Fibroblast of villous mesenchyme (primary cell): ENCODE results near the gene NDUFA11. TPM values are rescaled to one million over a fixed set of nuclear protein-coding genes. Genes with fewer than 3 reads are reported as not detected.

Source experiments
- DNase-seq: peaks from one replicate; pipeline ENCODE4 v3.0.0-alpha.2; 2010; ENCODE audit warnings: low read depth
- H3K4me3 ChIP-seq: 2 replicates; pipeline ENCODE4 v1.5.1; 2011; ENCODE audit warnings: low read depth, mild to moderate bottlenecking, low read length
- CTCF ChIP-seq: IDR thresholded peaks from 2 replicates; pipeline ENCODE4 v1.5.1; 2012; ENCODE audit warnings: low read depth, mild to moderate bottlenecking, low read length; ENCODE audit not compliant: insufficient read depth
- total RNA-seq: library from RNA; depleted of rRNA; stranded (reverse); fragments of >200 nt; gene quantifications from 2 replicates; pipeline ENCODE4 v1.2.3, GENCODE V29; 2012

The NDUFA11 gene
- total RNA-seq, 1 donor, result 257 TPM

GRCh38 chr19:5948752-5949564 lies 45.4 kb upstream of the NDUFA11 start:
- H3K4me3 ChIP-seq, result no peak overlapping the region
- TF ChIP-seq CTCF, result no peak
- peak; percentile 70 for DNase-seq

GRCh38 chr19:5947435-5947834 lies 43.8 kb upstream of the NDUFA11 start:
- no peak overlapping the region for H3K4me3 ChIP-seq
- DNase-seq, result peak; percentile 94
- TF ChIP-seq CTCF, result no peak

GRCh38 chr19:5943623-5944022 lies 40.0 kb upstream of the NDUFA11 start:
- no peak for TF ChIP-seq CTCF
- peak; percentile 92 for DNase-seq
- no peak overlapping the region for H3K4me3 ChIP-seq

- DNase-seq, result no peak
- TF ChIP-seq CTCF, result no peak
- H3K4me3 ChIP-seq, result no peak overlapping the region
These were observed 39.5 kb upstream of the NDUFA11 start for GRCh38 chr19:5943045-5943444.

GRCh38 chr19:5941673-5942072 lies 38.1 kb upstream of the NDUFA11 start:
- no peak for TF ChIP-seq CTCF
- H3K4me3 ChIP-seq, result no peak overlapping the region
- DNase-seq, result no peak

GRCh38 chr19:5940260-5941208 lies 36.9 kb upstream of the NDUFA11 start:
- TF ChIP-seq CTCF, result no peak
- no peak for DNase-seq
- no peak overlapping the region for H3K4me3 ChIP-seq
